ENCODE measurements around the gene CEBPE.

CEBPE gene

GRCh38 chr14:23095196-23096108 is 23.6 kb downstream of the CEBPE start, which contains the start of gene C14orf119:
Gene C14orf119 (plus strand): TSS chr14:23095505. CDS start chr14:23097659, 2,154 bp downstream.
- H3K4me3 ChIP-seq, result peak within 1 kb of the TSS; percentile 80
- H3K27me3 ChIP-seq, result no peaks in the 10 kb centered on the region
- TF ChIP-seq Cebpa-rat (IDR thresholded peaks at IDR 0.05), result no peak
- peaks cover 74% of the 10 kb centered on the region for H4K20me1 ChIP-seq
- no peaks in the 10 kb centered on the region for H3K9me3 ChIP-seq
- H3K27ac ChIP-seq, result peak within 1 kb of the TSS; percentile 94
- peaks cover 39% of the 10 kb centered on the region for H3K4me1 ChIP-seq
- peak within 1 kb of the TSS; percentile 94 for H3K9ac ChIP-seq
- peak within 1 kb of the TSS; percentile 93 for H3K4me2 ChIP-seq
- peaks cover 51% of the 10 kb centered on the region for H3K36me3 ChIP-seq

DNA sequence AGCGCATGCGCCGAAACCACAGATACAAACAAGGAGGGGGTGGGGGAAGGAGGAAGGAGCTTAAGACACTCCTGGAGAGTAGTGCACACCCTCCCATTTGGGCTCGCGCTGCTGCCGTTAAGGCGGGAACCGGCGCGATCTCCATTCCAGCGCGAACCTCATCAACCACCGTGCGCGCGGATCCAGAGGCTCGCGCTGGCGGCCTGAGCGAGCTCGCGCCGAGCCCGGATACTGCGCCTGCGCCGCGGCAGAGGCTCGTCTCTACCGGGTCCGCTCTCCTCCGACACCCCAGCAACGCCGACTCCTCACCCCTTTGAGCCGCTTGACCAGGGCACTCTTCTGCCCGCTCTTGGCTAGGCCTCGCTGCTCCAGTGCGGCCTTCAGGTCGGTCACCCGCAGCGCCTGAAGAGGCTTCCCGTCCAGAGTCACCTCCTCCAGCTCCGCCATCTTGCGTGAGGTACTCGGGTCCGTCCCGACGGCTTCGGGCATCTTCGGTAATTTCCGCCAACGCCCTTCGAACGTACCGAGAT is 24.3 kb downstream of the CEBPE start, which contains the start of gene ACIN1:
Gene ACIN1 (minus strand): TSS at position 471 of the 530 bp plus-strand sequence. CDS start 24 bp downstream, at position 447.
- Histone ChIP-seq H3K9ac (peak within 1 kb of the TSS; percentile 94), H3K27ac (peak within 1 kb of the TSS; percentile 94), H4K20me1 (peaks cover 76% of the 10 kb centered on the region), H3K36me3 (peaks cover 59% of the 10 kb centered on the region), H3K27me3 (no peaks in the 10 kb centered on the region), H3K4me2 (peak within 1 kb of the TSS; percentile 93), H3K9me3 (no peaks in the 10 kb centered on the region), H3K4me1 (peaks cover 36% of the 10 kb centered on the region), H3K4me3 (peak within 1 kb of the TSS; percentile 80)
- TF ChIP-seq Cebpa-rat (IDR thresholded peaks at IDR 0.05), result no peak

DNA sequence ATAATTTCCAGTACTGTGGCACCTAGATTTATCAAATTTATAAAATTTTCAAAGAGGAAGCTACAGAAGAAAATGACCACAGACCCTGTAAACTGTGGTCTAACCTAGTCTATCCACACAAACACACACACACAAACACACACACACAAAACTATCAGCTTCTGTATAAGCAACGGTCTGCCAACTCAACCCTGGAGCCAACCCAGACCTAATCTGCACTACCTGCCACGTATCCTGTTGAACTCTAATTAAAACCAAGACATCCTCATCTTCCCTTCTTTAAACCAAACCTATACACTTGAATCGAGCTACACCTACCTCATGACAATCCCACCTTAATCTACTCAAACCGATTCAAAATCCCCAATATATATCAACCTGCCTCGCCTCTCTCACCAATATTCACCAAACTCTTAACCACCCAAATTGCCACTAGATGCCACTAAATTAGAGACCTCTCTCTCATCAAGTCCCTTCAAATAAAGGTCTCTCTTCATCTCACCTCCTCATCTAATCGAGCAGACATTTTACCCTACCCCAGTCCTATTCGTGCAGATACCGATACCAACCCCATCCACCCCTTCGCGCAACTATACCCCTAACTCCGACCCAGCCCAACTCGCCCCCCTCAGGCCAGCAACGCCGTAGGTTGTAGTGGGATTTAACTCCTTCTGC is 24.9 kb downstream of the CEBPE start:
- Histone ChIP-seq H3K4me3 (peak overlapping the region; percentile 80), H4K20me1 (peaks cover 76% of the 10 kb centered on the region), H3K27ac (peak overlapping the region; percentile 94), H3K9me3 (no peaks in the 10 kb centered on the region), H3K36me3 (peaks cover 60% of the 10 kb centered on the region), H3K27me3 (no peaks in the 10 kb centered on the region), H3K9ac (peak overlapping the region; percentile 94), H3K4me1 (peaks cover 36% of the 10 kb centered on the region), H3K4me2 (peak overlapping the region; percentile 93)
- no peak for TF ChIP-seq Cebpa-rat (IDR thresholded peaks at IDR 0.05)

DNA sequence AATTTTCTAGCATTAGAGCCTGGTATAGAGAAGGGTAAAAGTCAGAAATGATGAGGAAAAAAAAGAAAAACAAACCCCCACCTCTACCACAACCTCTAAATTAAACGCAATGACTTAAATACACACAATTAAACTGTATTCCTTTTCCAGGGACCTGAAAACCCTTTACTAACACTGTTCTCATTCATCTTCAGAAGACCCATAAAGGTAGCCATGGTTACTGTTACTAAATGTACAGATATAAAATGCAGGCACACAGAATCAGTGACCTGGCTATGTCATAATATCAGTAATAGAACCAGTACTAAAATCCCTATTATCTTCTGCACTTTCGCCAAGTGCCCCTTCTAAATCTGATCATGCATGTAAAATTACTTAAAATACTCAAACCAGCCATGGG is 25.5 kb downstream of the CEBPE start:
- peak overlapping the region; percentile 93 for H3K4me2 ChIP-seq
- TF ChIP-seq Cebpa-rat (IDR thresholded peaks at IDR 0.05), result no peak
- H3K4me3 ChIP-seq, result peak overlapping the region; percentile 80
- no peaks in the 10 kb centered on the region for H3K9me3 ChIP-seq
- peak overlapping the region; percentile 94 for H3K9ac ChIP-seq
- H3K4me1 ChIP-seq, result peaks cover 36% of the 10 kb centered on the region
- H3K27me3 ChIP-seq, result no peaks in the 10 kb centered on the region
- H3K27ac ChIP-seq, result no peak overlapping the region
- H3K36me3 ChIP-seq, result peaks cover 61% of the 10 kb centered on the region
- H4K20me1 ChIP-seq, result peaks cover 79% of the 10 kb centered on the region

GRCh38 chr14:23093104-23093503 is 26.0 kb downstream of the CEBPE start:
- no peak overlapping the region for H3K27ac ChIP-seq
- peaks cover 35% of the 10 kb centered on the region for H3K4me1 ChIP-seq
- no peak overlapping the region for H3K4me3 ChIP-seq
- H3K4me2 ChIP-seq, result peak overlapping the region; percentile 93
- peaks cover 61% of the 10 kb centered on the region for H3K36me3 ChIP-seq
- TF ChIP-seq Cebpa-rat (IDR thresholded peaks at IDR 0.05), result no peak
- no peak overlapping the region for H3K9ac ChIP-seq
- H4K20me1 ChIP-seq, result peaks cover 79% of the 10 kb centered on the region
- no peaks in the 10 kb centered on the region for H3K27me3 ChIP-seq
- no peaks in the 10 kb centered on the region for H3K9me3 ChIP-seq

GRCh38 chr14:23091294-23092225 is 27.5 kb downstream of the CEBPE start:
- no peak for TF ChIP-seq Cebpa-rat (IDR thresholded peaks at IDR 0.05)
- no peak overlapping the region for H3K4me2 ChIP-seq
- no peak overlapping the region for H3K27ac ChIP-seq
- no peak overlapping the region for H3K9ac ChIP-seq
- no peaks in the 10 kb centered on the region for H3K9me3 ChIP-seq
- H3K27me3 ChIP-seq, result no peaks in the 10 kb centered on the region
- H4K20me1 ChIP-seq, result peaks cover 79% of the 10 kb centered on the region
- H3K4me3 ChIP-seq, result no peak overlapping the region
- H3K36me3 ChIP-seq, result peaks cover 69% of the 10 kb centered on the region
- peaks cover 19% of the 10 kb centered on the region for H3K4me1 ChIP-seq

GRCh38 chr14:23090254-23090636 is 28.8 kb downstream of the CEBPE start:
- Histone ChIP-seq H3K36me3 (peaks cover 82% of the 10 kb centered on the region), H3K4me2 (no peak overlapping the region), H3K27ac (no peak overlapping the region), H3K4me3 (no peak overlapping the region), H3K9ac (no peak overlapping the region), H3K9me3 (no peaks in the 10 kb centered on the region), H4K20me1 (peaks cover 91% of the 10 kb centered on the region), H3K4me1 (peaks cover 13% of the 10 kb centered on the region), H3K27me3 (no peaks in the 10 kb centered on the region)
- no peak for TF ChIP-seq Cebpa-rat (IDR thresholded peaks at IDR 0.05)

- Histone ChIP-seq H3K9ac (no peak overlapping the region), H3K4me3 (no peak overlapping the region), H3K4me1 (peaks cover 13% of the 10 kb centered on the region), H4K20me1 (peaks cover 97% of the 10 kb centered on the region), H3K27me3 (no peaks in the 10 kb centered on the region), H3K4me2 (no peak overlapping the region), H3K9me3 (no peaks in the 10 kb centered on the region), H3K27ac (no peak overlapping the region), H3K36me3 (peaks cover 87% of the 10 kb centered on the region)
- TF ChIP-seq Cebpa-rat (IDR thresholded peaks at IDR 0.05), result no peak
Observed at GRCh38 chr14:23089498-23090253, 29.4 kb downstream of the CEBPE start.
